PC-3 (cell line): ENCODE data around the gene NLGN3. TPM values are rescaled to one million over a fixed set of nuclear protein-coding genes. Genes with fewer than 3 reads are reported as not detected.

Source experiments
- ATAC-seq: fragments of 200-7000 bp; cut with Tn5 transposase; 2 replicates; pipeline ENCODE4 v1.9.1; 2020; ENCODE audit warnings: mild to moderate bottlenecking, moderate library complexity
- BruUV-seq: library from RNA; stranded (reverse); fragments of 400-500 nt; replicated peaks from 2 replicates; lab custom pipeline; 2021; lab: Mats Ljungman, UMichigan
- CTCF ChIA-PET: fragments of 300-600 bp; sonication (Branson Sonifier 250); formaldehyde crosslinking; loops from one replicate; lab custom pipeline; 2022; ENCODE audit warnings: antibody characterized with exemption; lab: Charles Lee
- POLR2A ChIA-PET: fragments of 300-600 bp; sonication (Branson Sonifier 250); formaldehyde crosslinking; loops from one replicate; lab custom pipeline; 2022; ENCODE audit warnings: antibody characterized with exemption; ENCODE audit not compliant: unreplicated experiment; lab: Charles Lee
- DNase-seq: peaks from one replicate; pipeline ENCODE4 v3.0.0-alpha.2; 2015
- H2AFZ ChIP-seq: fragments of 300-600 bp; sonication (generic); 2 replicates; pipeline ENCODE4 v1.6.0; 2016; ENCODE audit warnings: antibody characterized with exemption, low read length
- H3F3A ChIP-seq: fragments of 300-600 bp; sonication (generic); one replicate; pipeline ENCODE4 v1.6.0; 2017; ENCODE audit warnings: antibody characterized with exemption, low read length, control low read depth, mild to moderate bottlenecking; ENCODE audit not compliant: unreplicated experiment
- H3K27ac ChIP-seq: fragments of 300-600 bp; sonication (generic); 2 replicates; pipeline ENCODE4 v1.5.1; 2016; ENCODE audit warnings: mild to moderate bottlenecking, low read length
- H3K27me3 ChIP-seq: fragments of 300-600 bp; sonication (generic); 2 replicates; pipeline ENCODE4 v1.6.1; 2016; ENCODE audit warnings: low read length, mixed read lengths
- H3K36me3 ChIP-seq: fragments of 300-600 bp; sonication (generic); 2 replicates; pipeline ENCODE4 v1.6.1; 2016; ENCODE audit warnings: low read depth, mixed run types, low read length, mixed read lengths
- H3K4me1 ChIP-seq: fragments of 300-600 bp; sonication (generic); 2 replicates; pipeline ENCODE4 v1.5.1; 2016; ENCODE audit warnings: low read length; ENCODE audit not compliant: insufficient read depth
- H3K4me2 ChIP-seq: fragments of 300-600 bp; sonication (generic); 2 replicates; pipeline ENCODE4 v1.6.0; 2016; ENCODE audit warnings: low read length
- H3K4me3 ChIP-seq: fragments of 300-600 bp; sonication (generic); 2 replicates; pipeline ENCODE4 v1.5.1; 2016; ENCODE audit warnings: mild to moderate bottlenecking, low read length, mixed read lengths
- H3K79me2 ChIP-seq: fragments of 300-600 bp; sonication (generic); 2 replicates; pipeline ENCODE4 v1.6.1; 2017; ENCODE audit warnings: low read length, mixed read lengths
- H3K9ac ChIP-seq: fragments of 300-600 bp; sonication (generic); 2 replicates; pipeline ENCODE4 v1.6.0; 2016; ENCODE audit warnings: mild to moderate bottlenecking, low read length
- H3K9me2 ChIP-seq: fragments of 300-600 bp; sonication (generic); replicated peaks from 2 replicates; pipeline ENCODE4 v1.6.1; 2016; ENCODE audit warnings: mixed run types, low read length, mixed read lengths
- H3K9me3 ChIP-seq: fragments of 300-600 bp; sonication (generic); 2 replicates; pipeline ENCODE4 v1.6.1; 2016; ENCODE audit warnings: low read length, mixed read lengths
- H4K20me1 ChIP-seq: fragments of 300-600 bp; sonication (generic); 2 replicates; pipeline ENCODE4 v1.6.1; 2016; ENCODE audit warnings: low read length, mixed read lengths
- CTCF ChIP-seq: fragments of 300-600 bp; sonication (generic); conservative IDR thresholded peaks from 2 replicates; pipeline ENCODE4 v1.5.1; 2017; ENCODE audit warnings: antibody characterized with exemption, low read depth, mild to moderate bottlenecking, low read length
- EZH2 ChIP-seq: fragments of 300-600 bp; sonication (generic); IDR thresholded peaks from one replicate; pipeline ENCODE4 v1.6.1; 2017; ENCODE audit warnings: antibody characterized with exemption, mild to moderate bottlenecking, low read length; ENCODE audit not compliant: unreplicated experiment
- EZH2phosphoT487 ChIP-seq: fragments of 300-600 bp; sonication (generic); IDR thresholded peaks from 2 replicates; pipeline ENCODE4 v1.6.1; 2018; ENCODE audit warnings: mild to moderate bottlenecking, antibody characterized with exemption, low read length, borderline replicate concordance
- intact Hi-C: fragments of 100-400 bp; cut with micrococcal nuclease; formaldehyde crosslinking; loops from 2 replicates; pipeline ENCODE4 v1.9.0; 2023
- total RNA-seq: library from RNA; depleted of rRNA; stranded (reverse); fragments of >200 nt; gene quantifications from 2 replicates; pipeline ENCODE4 v1.2.3, GENCODE V29; 2014

The NLGN3 gene
- total RNA-seq, 1 experiment from 2014 or later = 0.29 TPM

GRCh38 chrX:71159335-71159734, 14.7 kb downstream of the NLGN3 start:
- Histone ChIP-seq H3K9ac (no peak overlapping the region), H3K27ac (no peak overlapping the region), H3K9me2 (no peaks in the 10 kb centered on the region), H3F3A (no peaks in the 10 kb centered on the region), H3K4me1 (no peaks in the 10 kb centered on the region), H3K9me3 (no peaks in the 10 kb centered on the region), H3K79me2 (no peaks in the 10 kb centered on the region), H3K27me3 (no peaks in the 10 kb centered on the region), H2AFZ (no peak overlapping the region), H3K36me3 (no peaks in the 10 kb centered on the region), H4K20me1 (no peaks in the 10 kb centered on the region), H3K4me2 (no peak overlapping the region), H3K4me3 (no peak overlapping the region)
- no peak for DNase-seq
- no peak for ATAC-seq
- TF ChIP-seq EZH2 = no peak
- no peak for TF ChIP-seq CTCF
- TF ChIP-seq EZH2phosphoT487 = no peak
- ChIA-PET CTCF (no interaction called here), POLR2A (no interaction called here)
- intact Hi-C loops = no loop called here
- no TSS peak for BruUV-seq

DNA sequence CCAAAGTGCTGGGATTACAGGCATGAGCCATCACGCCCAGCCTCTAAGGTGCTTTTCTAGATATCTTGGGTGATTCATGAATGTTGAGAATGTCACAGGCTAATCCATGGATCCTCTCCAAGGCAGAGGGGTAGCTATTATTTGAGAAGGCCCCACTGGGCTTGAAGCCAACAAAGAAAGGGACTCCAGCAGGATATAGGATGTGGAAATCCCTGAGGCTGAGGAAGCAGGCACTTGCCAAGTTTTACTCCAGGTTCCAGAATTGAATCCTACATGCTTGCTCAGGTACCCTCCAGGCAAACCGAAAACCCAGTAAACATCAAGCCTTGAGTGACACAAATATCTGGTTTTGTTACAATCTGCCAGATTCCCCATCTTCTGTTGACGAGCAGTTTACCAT, 15.8 kb downstream of the NLGN3 start:
- Histone ChIP-seq H3K27me3 (no peaks in the 10 kb centered on the region), H3K79me2 (no peaks in the 10 kb centered on the region), H3F3A (no peaks in the 10 kb centered on the region), H3K9ac (no peak overlapping the region), H3K4me2 (no peak overlapping the region), H3K9me3 (no peaks in the 10 kb centered on the region), H4K20me1 (no peaks in the 10 kb centered on the region), H3K9me2 (no peaks in the 10 kb centered on the region), H3K27ac (no peak overlapping the region; the same call in 1 of the 2 replicates), H3K36me3 (no peaks in the 10 kb centered on the region), H2AFZ (no peak overlapping the region), H3K4me1 (no peaks in the 10 kb centered on the region), H3K4me3 (no peak overlapping the region)
- TF ChIP-seq EZH2phosphoT487 = no peak
- no peak for TF ChIP-seq CTCF
- no peak for TF ChIP-seq EZH2
- CTCF ChIA-PET = no interaction called here
- POLR2A ChIA-PET = no interaction called here
- ATAC-seq (peak; percentile 75), DNase-seq (peak; percentile 94)
- intact Hi-C loops = no loop called here
- BruUV-seq = no TSS peak

GRCh38 chrX:71162981-71163380, 18.3 kb downstream of the NLGN3 start:
- Histone ChIP-seq H3K27ac (no peak overlapping the region), H4K20me1 (no peaks in the 10 kb centered on the region), H3K27me3 (no peaks in the 10 kb centered on the region), H3K9me3 (no peaks in the 10 kb centered on the region), H3K4me1 (no peaks in the 10 kb centered on the region), H3K36me3 (no peaks in the 10 kb centered on the region), H3K9me2 (no peaks in the 10 kb centered on the region), H3K4me3 (no peak overlapping the region), H2AFZ (no peak overlapping the region), H3K9ac (no peak overlapping the region), H3K4me2 (no peak overlapping the region), H3K79me2 (no peaks in the 10 kb centered on the region), H3F3A (no peaks in the 10 kb centered on the region)
- DNase-seq (no peak), ATAC-seq (no peak)
- POLR2A ChIA-PET = no interaction called here
- intact Hi-C loops = no loop called here
- CTCF ChIA-PET = no interaction called here
- TF ChIP-seq EZH2phosphoT487 (no peak), EZH2 (no peak), CTCF (no peak)
- no TSS peak for BruUV-seq
